HEK293 (cell line): ENCODE measurements around the gene CLEC16A.

Source experiments
- CTCF ChIA-PET: fragments of 350-600 bp; formaldehyde crosslinking; extraction: SDS; loops from one replicate; lab custom pipeline; 2021; ENCODE audit warnings: antibody characterized with exemption; lab: Yijun Ruan, JAX
- POLR2A ChIA-PET: fragments of 300-600 bp; formaldehyde crosslinking; extraction: SDS; loops from one replicate; lab custom pipeline; 2020; ENCODE audit warnings: antibody characterized with exemption, inconsistent platforms; lab: Yijun Ruan, JAX
- H3K27ac ChIP-seq: fragments of 200-500 bp; sonication (Bioruptor generic); 2 replicates; pipeline ENCODE4 v1.5.1; 2014; ENCODE audit warnings: low read depth, low read length, control low read depth, inconsistent platforms; ENCODE audit errors: extremely low read depth
- H3K36me3 ChIP-seq, 2 experiments: fragments of 200-500 bp in 1 of 2; sonication (Bioruptor generic) in 1 of 2; 1 replicate in 1 of 2; 2 replicates in 1 of 2; pipeline ENCODE4 v1.5.1; 2014 to 2017; ENCODE audit warnings: inconsistent platforms in 2 of 2, low read length in 2 of 2; ENCODE audit not compliant: control insufficient read depth in 2 of 2, insufficient read depth in 1 of 2
- H3K4me1 ChIP-seq: fragments of 200-500 bp; sonication (Bioruptor generic); 2 replicates; pipeline ENCODE4 v1.5.1; 2014; ENCODE audit warnings: mild to moderate bottlenecking, low read length, inconsistent platforms; ENCODE audit not compliant: control insufficient read depth, insufficient read depth
- H3K4me3 ChIP-seq: 2 replicates; pipeline ENCODE4 v1.5.1; 2011; ENCODE audit warnings: low read depth, mild to moderate bottlenecking, control low read depth, low read length, moderate library complexity
- H3K9me3 ChIP-seq: fragments of 200-500 bp; sonication (Bioruptor generic); 2 replicates; pipeline ENCODE4 v1.5.1; 2014; ENCODE audit warnings: low read depth, low read length, inconsistent platforms; ENCODE audit not compliant: control insufficient read depth, insufficient read depth
- GLI4 ChIP-seq: fragments of 450-650 bp; formaldehyde crosslinking; IDR thresholded peaks from 2 replicates; pipeline ENCODE4 v1.5.1; 2016; ENCODE audit warnings: missing biosample characterization, missing genetic modification characterization
- MZF1 ChIP-seq: fragments of 450-650 bp; formaldehyde crosslinking; IDR thresholded peaks from 2 replicates; pipeline ENCODE4 v1.5.1; 2017; ENCODE audit warnings: missing biosample characterization, missing genetic modification characterization, borderline replicate concordance
- REPIN1 ChIP-seq: fragments of 450-650 bp; formaldehyde crosslinking; IDR thresholded peaks from 2 replicates; pipeline ENCODE4 v1.5.1; 2017; ENCODE audit warnings: missing biosample characterization, missing genetic modification characterization, low read depth
- SETDB1 ChIP-seq: IDR thresholded peaks from one replicate; pipeline ENCODE4 v1.6.1; 2017; ENCODE audit warnings: mild to moderate bottlenecking, low read length, moderate library complexity, mixed read lengths; ENCODE audit not compliant: insufficient read length
- TRIM28 ChIP-seq: IDR thresholded peaks from 2 replicates; pipeline ENCODE4 v1.6.1; 2011; ENCODE audit warnings: low read length, control low read depth, borderline replicate concordance
- ZBTB1 ChIP-seq: fragments of 450-650 bp; formaldehyde crosslinking; IDR thresholded peaks from 2 replicates; pipeline ENCODE4 v1.5.1; 2016; ENCODE audit warnings: missing biosample characterization, missing genetic modification characterization
- ZBTB48 ChIP-seq: fragments of 450-650 bp; formaldehyde crosslinking; IDR thresholded peaks from 2 replicates; pipeline ENCODE4 v1.5.1; 2016; ENCODE audit warnings: missing biosample characterization, missing genetic modification characterization
- ZNF112 ChIP-seq: fragments of 450-650 bp; formaldehyde crosslinking; IDR thresholded peaks from 2 replicates; pipeline ENCODE4 v1.5.0; 2017; ENCODE audit warnings: missing biosample characterization, missing genetic modification characterization
- ZNF146 ChIP-seq: fragments of 450-650 bp; formaldehyde crosslinking; IDR thresholded peaks from 2 replicates; pipeline ENCODE4 v1.5.1; 2016; ENCODE audit warnings: missing biosample characterization, missing genetic modification characterization
- ZNF155 ChIP-seq: fragments of 450-650 bp; formaldehyde crosslinking; IDR thresholded peaks from 2 replicates; pipeline ENCODE4 v1.5.1; 2016; ENCODE audit warnings: missing biosample characterization, missing genetic modification characterization
- ZNF157 ChIP-seq: fragments of 450-650 bp; formaldehyde crosslinking; IDR thresholded peaks from 2 replicates; pipeline ENCODE4 v1.5.1; 2016; ENCODE audit warnings: missing biosample characterization, missing genetic modification characterization
- ZNF174 ChIP-seq: fragments of 450-650 bp; formaldehyde crosslinking; IDR thresholded peaks from 2 replicates; pipeline ENCODE4 v1.5.0; 2017; ENCODE audit warnings: missing biosample characterization, mild to moderate bottlenecking, missing genetic modification characterization
- ZNF175 ChIP-seq: fragments of 450-650 bp; formaldehyde crosslinking; IDR thresholded peaks from 2 replicates; pipeline ENCODE4 v1.5.1; 2016; ENCODE audit warnings: missing biosample characterization, missing genetic modification characterization
- ZNF2 ChIP-seq: fragments of 450-650 bp; formaldehyde crosslinking; IDR thresholded peaks from 2 replicates; pipeline ENCODE4 v1.5.1; 2016; ENCODE audit warnings: missing biosample characterization, missing genetic modification characterization
- ZNF311 ChIP-seq: fragments of 450-650 bp; formaldehyde crosslinking; IDR thresholded peaks from 2 replicates; pipeline ENCODE4 v1.5.1; 2017; ENCODE audit warnings: missing biosample characterization, missing genetic modification characterization, borderline replicate concordance
- ZNF324 ChIP-seq: fragments of 450-650 bp; formaldehyde crosslinking; IDR thresholded peaks from 2 replicates; pipeline ENCODE4 v1.5.1; 2016; ENCODE audit warnings: missing biosample characterization, missing genetic modification characterization
- ZNF354C ChIP-seq: fragments of 450-650 bp; formaldehyde crosslinking; IDR thresholded peaks from 2 replicates; pipeline ENCODE4 v1.5.1; 2016; ENCODE audit warnings: missing biosample characterization, missing genetic modification characterization, low read depth, borderline replicate concordance
- ZNF391 ChIP-seq: fragments of 450-650 bp; formaldehyde crosslinking; IDR thresholded peaks from 2 replicates; pipeline ENCODE4 v1.5.1; 2016; ENCODE audit warnings: low read depth, missing biosample characterization, missing genetic modification characterization, borderline replicate concordance
- ZNF394 ChIP-seq: fragments of 450-650 bp; formaldehyde crosslinking; IDR thresholded peaks from 2 replicates; pipeline ENCODE4 v1.5.1; 2016; ENCODE audit warnings: missing biosample characterization, missing genetic modification characterization, mild to moderate bottlenecking, moderate library complexity, borderline replicate concordance
- ZNF404 ChIP-seq: fragments of 450-650 bp; formaldehyde crosslinking; IDR thresholded peaks from 2 replicates; pipeline ENCODE4 v1.5.1; 2017; ENCODE audit warnings: missing biosample characterization, missing genetic modification characterization
- ZNF549 ChIP-seq: fragments of 450-650 bp; IDR thresholded peaks from 2 replicates; pipeline ENCODE4 v1.5.1; 2018; ENCODE audit warnings: missing biosample characterization, missing genetic modification characterization, mild to moderate bottlenecking, inconsistent platforms, moderate library complexity
- ZNF560 ChIP-seq: fragments of 450-650 bp; formaldehyde crosslinking; IDR thresholded peaks from 2 replicates; pipeline ENCODE4 v1.5.1; 2017; ENCODE audit warnings: missing biosample characterization, missing genetic modification characterization, borderline replicate concordance
- ZNF561 ChIP-seq: fragments of 450-650 bp; IDR thresholded peaks from 2 replicates; pipeline ENCODE4 v1.5.1; 2018; ENCODE audit warnings: missing biosample characterization, missing genetic modification characterization, borderline replicate concordance
- ZNF621 ChIP-seq: fragments of 450-650 bp; formaldehyde crosslinking; IDR thresholded peaks from 2 replicates; pipeline ENCODE4 v1.5.1; 2017; ENCODE audit warnings: missing biosample characterization, missing genetic modification characterization
- ZNF660 ChIP-seq: fragments of 450-650 bp; IDR thresholded peaks from 2 replicates; pipeline ENCODE4 v1.5.1; 2018; ENCODE audit warnings: missing biosample characterization, mild to moderate bottlenecking, missing genetic modification characterization
- ZNF677 ChIP-seq: fragments of 450-650 bp; IDR thresholded peaks from 2 replicates; pipeline ENCODE4 v1.5.0; 2018; ENCODE audit warnings: missing biosample characterization, mild to moderate bottlenecking, missing genetic modification characterization, moderate library complexity
- ZNF768 ChIP-seq: fragments of 450-650 bp; formaldehyde crosslinking; IDR thresholded peaks from 2 replicates; pipeline ENCODE4 v1.5.1; 2018; ENCODE audit warnings: missing biosample characterization, mild to moderate bottlenecking, missing genetic modification characterization
- TF ChIP-seq, protein P1 (sequence below): fragments of 450-650 bp; formaldehyde crosslinking; IDR thresholded peaks from 2 replicates; pipeline ENCODE4; 2016; ENCODE audit warnings: missing biosample characterization, missing genetic modification characterization
- TF ChIP-seq, protein P2 (sequence below): fragments of 450-650 bp; formaldehyde crosslinking; IDR thresholded peaks from 2 replicates; pipeline ENCODE4 v1.5.1; 2017; ENCODE audit warnings: missing biosample characterization, missing genetic modification characterization
- TF ChIP-seq, protein P3 (sequence below): fragments of 450-650 bp; formaldehyde crosslinking; IDR thresholded peaks from 2 replicates; pipeline ENCODE4 v1.5.1; 2016; ENCODE audit warnings: missing biosample characterization, missing genetic modification characterization
- TF ChIP-seq, protein P4 (sequence below): fragments of 450-650 bp; formaldehyde crosslinking; IDR thresholded peaks from 2 replicates; pipeline ENCODE4 v1.5.1; 2016; ENCODE audit warnings: missing biosample characterization, missing genetic modification characterization

Gene CLEC16A

DNA sequence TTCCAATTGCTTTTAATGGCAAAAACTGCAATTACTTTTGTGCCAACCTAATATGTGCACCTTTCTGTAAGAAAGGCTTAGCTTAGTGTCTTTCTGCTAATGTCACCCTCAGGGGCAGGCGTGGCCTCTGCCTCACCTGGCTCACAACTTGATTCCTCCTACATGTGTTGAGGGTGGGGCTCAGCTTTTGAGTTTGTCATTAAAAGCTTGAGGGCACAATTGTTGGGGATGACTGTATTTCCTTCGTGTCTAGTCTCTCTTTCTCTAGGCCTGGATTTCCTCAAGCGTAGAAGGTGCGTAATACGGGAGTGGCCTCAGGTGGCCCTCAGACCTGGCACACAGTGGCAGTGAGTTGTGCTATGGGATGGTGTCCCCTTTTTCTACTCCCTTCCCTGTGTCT is 94.4 kb downstream of the CLEC16A start:
- ChIA-PET POLR2A (no interaction called here), CTCF (interaction anchor here (0.8 kb wide), 1 partner anchor 218 kb away, joined by 3 read pairs; no protein-coding TSS in a partner anchor)
- H3K27ac ChIP-seq: no peak overlapping the region
- H3K4me3 ChIP-seq: no peak overlapping the region
- peaks cover 3 to 56% of the 10 kb centered on the region in 2 experiments; a peak in 2 of 3 replicates for H3K36me3 ChIP-seq
- no peaks in the 10 kb centered on the region for H3K9me3 ChIP-seq
- TF ChIP-seq ZNF2 (tag by site-specific recombination): no peak
- no peak for TF ChIP-seq ZNF549
- TF ChIP-seq ZBTB48 (tag by site-specific recombination): no peak
- no peak for TF ChIP-seq TRIM28
- no peak for TF ChIP-seq ZNF394 (tag by site-specific recombination)
- no peak for TF ChIP-seq GLI4 (tag by site-specific recombination)
- no peak for TF ChIP-seq ZNF311 (tag by site-specific recombination)
- TF ChIP-seq ZNF621: no peak
- no peak for TF ChIP-seq ZNF768 (tag by site-specific recombination)
- TF ChIP-seq MZF1 (tag by site-specific recombination): no peak
- TF ChIP-seq ZNF561 (tag by site-specific recombination): no peak
- TF ChIP-seq ZNF155 (tag by site-specific recombination): no peak
- TF ChIP-seq, protein P1, sequence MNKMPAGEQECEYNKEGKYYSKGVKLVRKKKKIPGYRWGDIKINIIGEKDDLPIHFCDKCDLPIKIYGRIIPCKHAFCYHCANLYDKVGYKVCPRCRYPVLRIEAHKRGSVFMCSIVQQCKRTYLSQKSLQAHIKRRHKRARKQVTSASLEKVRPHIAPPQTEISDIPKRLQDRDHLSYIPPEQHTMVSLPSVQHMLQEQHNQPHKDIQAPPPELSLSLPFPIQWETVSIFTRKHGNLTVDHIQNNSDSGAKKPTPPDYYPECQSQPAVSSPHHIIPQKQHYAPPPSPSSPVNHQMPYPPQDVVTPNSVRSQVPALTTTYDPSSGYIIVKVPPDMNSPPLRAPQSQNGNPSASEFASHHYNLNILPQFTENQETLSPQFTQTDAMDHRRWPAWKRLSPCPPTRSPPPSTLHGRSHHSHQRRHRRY (tag by site-specific recombination): no peak
- no peak for TF ChIP-seq REPIN1 (tag by site-specific recombination)
- no peak for TF ChIP-seq ZNF660 (tag by site-specific recombination)
- no peak for TF ChIP-seq ZNF175 (tag by site-specific recombination)
- TF ChIP-seq, protein P2, sequence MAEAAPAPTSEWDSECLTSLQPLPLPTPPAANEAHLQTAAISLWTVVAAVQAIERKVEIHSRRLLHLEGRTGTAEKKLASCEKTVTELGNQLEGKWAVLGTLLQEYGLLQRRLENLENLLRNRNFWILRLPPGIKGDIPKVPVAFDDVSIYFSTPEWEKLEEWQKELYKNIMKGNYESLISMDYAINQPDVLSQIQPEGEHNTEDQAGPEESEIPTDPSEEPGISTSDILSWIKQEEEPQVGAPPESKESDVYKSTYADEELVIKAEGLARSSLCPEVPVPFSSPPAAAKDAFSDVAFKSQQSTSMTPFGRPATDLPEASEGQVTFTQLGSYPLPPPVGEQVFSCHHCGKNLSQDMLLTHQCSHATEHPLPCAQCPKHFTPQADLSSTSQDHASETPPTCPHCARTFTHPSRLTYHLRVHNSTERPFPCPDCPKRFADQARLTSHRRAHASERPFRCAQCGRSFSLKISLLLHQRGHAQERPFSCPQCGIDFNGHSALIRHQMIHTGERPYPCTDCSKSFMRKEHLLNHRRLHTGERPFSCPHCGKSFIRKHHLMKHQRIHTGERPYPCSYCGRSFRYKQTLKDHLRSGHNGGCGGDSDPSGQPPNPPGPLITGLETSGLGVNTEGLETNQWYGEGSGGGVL: no peak
- TF ChIP-seq ZNF112: no peak
- no peak for TF ChIP-seq ZNF146 (tag by site-specific recombination)
- H3K4me1 ChIP-seq: no peaks in the 10 kb centered on the region

DNA sequence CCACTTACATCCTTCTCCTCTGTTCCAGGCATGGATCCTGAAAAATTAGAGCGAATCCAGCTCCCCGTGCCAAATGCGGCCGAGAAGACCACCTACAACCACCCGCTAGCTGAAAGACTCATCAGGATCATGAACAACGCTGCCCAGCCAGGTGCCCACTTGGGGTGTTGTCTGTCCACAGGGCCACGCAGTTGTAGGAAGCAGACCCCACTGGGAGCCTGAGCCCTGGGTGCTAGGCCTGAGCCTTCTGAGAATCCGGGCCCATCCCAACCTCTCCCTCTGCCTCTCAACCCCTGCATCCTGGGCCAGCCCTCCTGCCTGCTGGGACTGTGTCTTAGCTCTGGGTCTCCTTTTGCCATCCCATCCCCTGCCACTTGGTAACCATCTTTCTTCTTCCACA is 95.4 kb downstream of the CLEC16A start:
- Histone ChIP-seq H3K4me1 (no peaks in the 10 kb centered on the region), H3K4me3 (no peak overlapping the region), H3K9me3 (no peaks in the 10 kb centered on the region), H3K27ac (no peak overlapping the region), H3K36me3 (peaks cover 3 to 58% of the 10 kb centered on the region in 2 experiments; a peak in 2 of 3 replicates)
- POLR2A ChIA-PET: no interaction called here
- CTCF ChIA-PET: interaction anchor here (0.7 kb wide), 1 partner anchor 32 kb away, joined by 5 read pairs; no protein-coding TSS in a partner anchor
- TF ChIP-seq, protein P3, sequence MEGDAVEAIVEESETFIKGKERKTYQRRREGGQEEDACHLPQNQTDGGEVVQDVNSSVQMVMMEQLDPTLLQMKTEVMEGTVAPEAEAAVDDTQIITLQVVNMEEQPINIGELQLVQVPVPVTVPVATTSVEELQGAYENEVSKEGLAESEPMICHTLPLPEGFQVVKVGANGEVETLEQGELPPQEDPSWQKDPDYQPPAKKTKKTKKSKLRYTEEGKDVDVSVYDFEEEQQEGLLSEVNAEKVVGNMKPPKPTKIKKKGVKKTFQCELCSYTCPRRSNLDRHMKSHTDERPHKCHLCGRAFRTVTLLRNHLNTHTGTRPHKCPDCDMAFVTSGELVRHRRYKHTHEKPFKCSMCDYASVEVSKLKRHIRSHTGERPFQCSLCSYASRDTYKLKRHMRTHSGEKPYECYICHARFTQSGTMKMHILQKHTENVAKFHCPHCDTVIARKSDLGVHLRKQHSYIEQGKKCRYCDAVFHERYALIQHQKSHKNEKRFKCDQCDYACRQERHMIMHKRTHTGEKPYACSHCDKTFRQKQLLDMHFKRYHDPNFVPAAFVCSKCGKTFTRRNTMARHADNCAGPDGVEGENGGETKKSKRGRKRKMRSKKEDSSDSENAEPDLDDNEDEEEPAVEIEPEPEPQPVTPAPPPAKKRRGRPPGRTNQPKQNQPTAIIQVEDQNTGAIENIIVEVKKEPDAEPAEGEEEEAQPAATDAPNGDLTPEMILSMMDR (tag by site-specific recombination): no peak
- TF ChIP-seq SETDB1 (no peak), ZNF677 (tag by site-specific recombination) (no peak), ZNF560 (no peak), ZNF174 (tag by site-specific recombination) (no peak), ZNF324 (tag by site-specific recombination) (no peak), ZBTB1 (tag by site-specific recombination) (no peak), ZNF155 (tag by site-specific recombination) (no peak), ZNF157 (no peak), ZNF404 (tag by site-specific recombination) (no peak), ZNF354C (tag by site-specific recombination) (no peak), ZNF391 (tag by site-specific recombination) (no peak)
- TF ChIP-seq, protein P4, sequence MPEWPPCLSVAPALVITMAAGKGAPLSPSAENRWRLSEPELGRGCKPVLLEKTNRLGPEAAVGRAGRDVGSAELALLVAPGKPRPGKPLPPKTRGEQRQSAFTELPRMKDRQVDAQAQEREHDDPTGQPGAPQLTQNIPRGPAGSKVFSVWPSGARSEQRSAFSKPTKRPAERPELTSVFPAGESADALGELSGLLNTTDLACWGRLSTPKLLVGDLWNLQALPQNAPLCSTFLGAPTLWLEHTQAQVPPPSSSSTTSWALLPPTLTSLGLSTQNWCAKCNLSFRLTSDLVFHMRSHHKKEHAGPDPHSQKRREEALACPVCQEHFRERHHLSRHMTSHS: no peak
- TF ChIP-seq, protein P2: no peak
